Measurements from ENCODE around the gene GUCY1A1.

The GUCY1A1 gene

GRCh38 chr4:155684423-155684822, 17.8 kb downstream of the GUCY1A1 start:
- no peak for TF ChIP-seq CTCF (conservative IDR thresholded peaks at IDR 0.05)
- no peak for TF ChIP-seq ZFX (IDR thresholded peaks at IDR 0.05)
- H3K27ac ChIP-seq = no peak overlapping the region

GRCh38 chr4:155684892-155685541, 18.4 kb downstream of the GUCY1A1 start:
- TF ChIP-seq ZFX (IDR thresholded peaks at IDR 0.05) (no peak), CTCF (conservative IDR thresholded peaks at IDR 0.05) (no peak)
- no peak overlapping the region for H3K27ac ChIP-seq

- no peak for TF ChIP-seq ZFX (IDR thresholded peaks at IDR 0.05)
- no peak for TF ChIP-seq CTCF (conservative IDR thresholded peaks at IDR 0.05)
- H3K27ac ChIP-seq = no peak overlapping the region
Observed at GRCh38 chr4:155687380-155687982, 20.8 kb downstream of the GUCY1A1 start.

- TF ChIP-seq ZFX (IDR thresholded peaks at IDR 0.05) = no peak
- TF ChIP-seq CTCF (conservative IDR thresholded peaks at IDR 0.05) = no peak
- no peak overlapping the region for H3K27ac ChIP-seq
Observed at GRCh38 chr4:155688211-155688610, 21.6 kb downstream of the GUCY1A1 start.

GRCh38 chr4:155688860-155689259, 22.2 kb downstream of the GUCY1A1 start:
- TF ChIP-seq CTCF (conservative IDR thresholded peaks at IDR 0.05) = no peak
- TF ChIP-seq ZFX (IDR thresholded peaks at IDR 0.05) = no peak
- no peak overlapping the region for H3K27ac ChIP-seq

- H3K27ac ChIP-seq = no peak overlapping the region
- no peak for TF ChIP-seq ZFX (IDR thresholded peaks at IDR 0.05)
Observed at GRCh38 chr4:155690044-155690837, 23.6 kb downstream of the GUCY1A1 start.

GRCh38 chr4:155692361-155692760, 25.7 kb downstream of the GUCY1A1 start:
- TF ChIP-seq ZFX (IDR thresholded peaks at IDR 0.05) = no peak
- no peak for TF ChIP-seq CTCF (conservative IDR thresholded peaks at IDR 0.05)
- H3K27ac ChIP-seq = peak overlapping the region; percentile 67
